ENCODE data around the gene RUVBL1. TPM values are rescaled to one million over a fixed set of nuclear protein-coding genes. Genes with fewer than 3 reads are reported as not detected.

Gene RUVBL1
- total RNA-seq, 8 experiments from 2014 or later: 38.9 to 156 (median 74.7) TPM

- WGBS, 10 experiments: 45 to 100% (median 90%) methylated on average over 1 to 9 of the region's 13 CpGs; no CpG with 5 or more reads in 3 of the 10 experiments
- Histone ChIP-seq H3K4me3 (no peak overlapping the region), H3K4me1 (replicated peaks in 1 of 2) (no peaks in the 10 kb centered on the region), H3K27ac (no peak overlapping the region)
- in situ Hi-C loops (cut with MboI; ENCODE audit: low pct_unique_long_range_greater_than_20kb in 2 of 9, low sequenced_read_pairs in 9 of 9, unreplicated experiment in 9 of 9): loop anchor here in 1 of 9 experiments (25.0 kb wide), 2 partner anchors 393 to 518 kb away; partner anchors contain the start of gene GATA2
- peak in 3 of 8 experiments; percentile 8 to 16 (median 9) for ATAC-seq (replicated peaks in 6 of 8)
Observed at GRCh38 chr3:128094295-128095151, 29.1 kb downstream of the RUVBL1 start.

- ATAC-seq (replicated peaks in 6 of 8): no peak
- no peaks in the 10 kb centered on the region for H3K4me1 ChIP-seq (replicated peaks in 1 of 2)
- 62 to 90% (median 75%) methylated on average over 1 to 2 of the region's 2 CpGs; no CpG with 5 or more reads in 3 of the 10 experiments for WGBS, 10 experiments
- H3K27ac ChIP-seq: no peak overlapping the region
- no peak overlapping the region for H3K4me3 ChIP-seq
- in situ Hi-C loops (cut with MboI; ENCODE audit: low pct_unique_long_range_greater_than_20kb in 2 of 9, low sequenced_read_pairs in 9 of 9, unreplicated experiment in 9 of 9): loop anchor here in 1 of 9 experiments (25.0 kb wide), 2 partner anchors 396 to 521 kb away; partner anchors contain the start of gene GATA2
Observed at GRCh38 chr3:128091586-128091985, 32.0 kb downstream of the RUVBL1 start.

- Histone ChIP-seq H3K27ac (no peak overlapping the region), H3K4me3 (no peak overlapping the region), H3K4me1 (replicated peaks in 1 of 2) (no peaks in the 10 kb centered on the region)
- ATAC-seq (replicated peaks in 6 of 8): no peak
- in situ Hi-C loops (cut with MboI; ENCODE audit: low pct_unique_long_range_greater_than_20kb in 2 of 9, low sequenced_read_pairs in 9 of 9, unreplicated experiment in 9 of 9): loop anchor here in 1 of 9 experiments (25.0 kb wide), 2 partner anchors 398 to 523 kb away; partner anchors contain the start of gene GATA2
- 80 to 100% (median 100%) methylated on average over 1 of the region's 1 CpG; no CpG with 5 or more reads in 5 of the 10 experiments for WGBS, 10 experiments
Observed at GRCh38 chr3:128089135-128089534, 34.5 kb downstream of the RUVBL1 start.

GRCh38 chr3:128084675-128085021 is 39.0 kb downstream of the RUVBL1 start:
- 49 to 100% (median 93%) methylated on average over 1 to 4 of the region's 6 CpGs; no CpG with 5 or more reads in 4 of the 10 experiments for WGBS, 10 experiments
- no peak overlapping the region for H3K4me3 ChIP-seq
- in situ Hi-C loops (cut with MboI; ENCODE audit: low pct_unique_long_range_greater_than_20kb in 2 of 9, low sequenced_read_pairs in 9 of 9, unreplicated experiment in 9 of 9): loop anchor here in 1 of 9 experiments (25.0 kb wide), 2 partner anchors 403 to 528 kb away; partner anchors contain the start of gene GATA2
- H3K4me1 ChIP-seq (replicated peaks in 1 of 2): no peaks in the 10 kb centered on the region
- H3K27ac ChIP-seq: no peak overlapping the region
- peak in 3 of 8 experiments; percentile 78 to 80 (median 78) for ATAC-seq (replicated peaks in 6 of 8)

- WGBS, 10 experiments: 56 to 95% (median 84%) methylated on average over 2 to 6 of the region's 9 CpGs; no CpG with 5 or more reads in 1 of the 10 experiments
- peak overlapping the region in 1 of 2 donors; percentile 41 for H3K27ac ChIP-seq
Observed at GRCh38 chr3:128083980-128084674, 39.5 kb downstream of the RUVBL1 start.

GRCh38 chr3:128083396-128083795 is 40.2 kb downstream of the RUVBL1 start:
- ATAC-seq (replicated peaks in 6 of 8): no peak
- WGBS, 10 experiments: 80 to 100% (median 92%) methylated on average over 1 to 5 of the region's 10 CpGs; no CpG with 5 or more reads in 7 of the 10 experiments

More at GRCh38 chr3:128083980-128084674, 39.5 kb downstream of the RUVBL1 start:
- in situ Hi-C loops (cut with MboI; ENCODE audit: low pct_unique_long_range_greater_than_20kb in 2 of 9, low sequenced_read_pairs in 9 of 9, unreplicated experiment in 9 of 9): loop anchor here in 1 of 9 experiments (25.0 kb wide), 2 partner anchors 403 to 528 kb away; partner anchors contain the start of gene GATA2
- H3K4me3 ChIP-seq: no peak overlapping the region
- no peaks in the 10 kb centered on the region for H3K4me1 ChIP-seq (replicated peaks in 1 of 2)
- peak in 5 of 8 experiments; percentile 20 to 68 (median 61) for ATAC-seq (replicated peaks in 6 of 8)

GRCh38 chr3:128082546-128082945 is 41.1 kb downstream of the RUVBL1 start:
- no peak overlapping the region for H3K27ac ChIP-seq
- peaks cover 11 to 16% of the 10 kb centered on the region in 2 donors for H3K4me1 ChIP-seq (replicated peaks in 1 of 2)
- no peak for ATAC-seq (replicated peaks in 6 of 8)
- no peak overlapping the region for H3K4me3 ChIP-seq
- 75 to 100% (median 96%) methylated on average over 1 to 8 of the region's 10 CpGs; no CpG with 5 or more reads in 3 of the 10 experiments for WGBS, 10 experiments
- in situ Hi-C loops (cut with MboI; ENCODE audit: low pct_unique_long_range_greater_than_20kb in 2 of 9, low sequenced_read_pairs in 9 of 9, unreplicated experiment in 9 of 9): loop anchor here in 1 of 9 experiments (25.0 kb wide), 2 partner anchors 405 to 530 kb away; partner anchors contain the start of gene GATA2

More at GRCh38 chr3:128083396-128083795, 40.2 kb downstream of the RUVBL1 start:
- Histone ChIP-seq H3K27ac (no peak overlapping the region), H3K4me1 (replicated peaks in 1 of 2) (peaks cover 2 to 7% of the 10 kb centered on the region in 2 donors), H3K4me3 (no peak overlapping the region)
- in situ Hi-C loops (cut with MboI; ENCODE audit: low pct_unique_long_range_greater_than_20kb in 2 of 9, low sequenced_read_pairs in 9 of 9, unreplicated experiment in 9 of 9): loop anchor here in 1 of 9 experiments (25.0 kb wide), 2 partner anchors 404 to 529 kb away; partner anchors contain the start of gene GATA2

GRCh38 chr3:128081846-128082245 is 41.8 kb downstream of the RUVBL1 start:
- WGBS, 10 experiments: 33 to 96% (median 67%) methylated on average over 1 to 3 of the region's 4 CpGs; no CpG with 5 or more reads in 3 of the 10 experiments
- peaks cover 14 to 21% of the 10 kb centered on the region in 2 donors for H3K4me1 ChIP-seq (replicated peaks in 1 of 2)
- H3K4me3 ChIP-seq: no peak overlapping the region
- in situ Hi-C loops (cut with MboI; ENCODE audit: low pct_unique_long_range_greater_than_20kb in 2 of 9, low sequenced_read_pairs in 9 of 9, unreplicated experiment in 9 of 9): loop anchor here in 1 of 9 experiments (25.0 kb wide), 2 partner anchors 405 to 530 kb away; partner anchors contain the start of gene GATA2
- no peak overlapping the region for H3K27ac ChIP-seq
- no peak for ATAC-seq (replicated peaks in 6 of 8)

- in situ Hi-C loops (cut with MboI; ENCODE audit: low pct_unique_long_range_greater_than_20kb in 2 of 9, low sequenced_read_pairs in 9 of 9, unreplicated experiment in 9 of 9): loop anchor here in 1 of 9 experiments (25.0 kb wide), 2 partner anchors 406 to 531 kb away; partner anchors contain the start of gene GATA2
- no peak for ATAC-seq (replicated peaks in 6 of 8)
- Histone ChIP-seq H3K27ac (no peak overlapping the region), H3K4me3 (no peak overlapping the region), H3K4me1 (replicated peaks in 1 of 2) (peaks cover 19 to 26% of the 10 kb centered on the region in 2 donors)
- 89 to 100% (median 100%) methylated on average over 1 to 6 of the region's 6 CpGs; no CpG with 5 or more reads in 4 of the 10 experiments for WGBS, 10 experiments
Observed at GRCh38 chr3:128081226-128081625, 42.4 kb downstream of the RUVBL1 start.

- no peak for ATAC-seq (replicated peaks in 6 of 8)
- Histone ChIP-seq H3K4me3 (no peak overlapping the region), H3K27ac (no peak overlapping the region), H3K4me1 (replicated peaks in 1 of 2) (peaks cover 24 to 31% of the 10 kb centered on the region in 2 donors)
- in situ Hi-C loops (cut with MboI; ENCODE audit: low pct_unique_long_range_greater_than_20kb in 2 of 9, low sequenced_read_pairs in 9 of 9, unreplicated experiment in 9 of 9): loop anchor here in 1 of 9 experiments (25.0 kb wide), 2 partner anchors 407 to 532 kb away; partner anchors contain the start of gene GATA2
- 28 to 100% (median 84%) methylated on average over 1 to 6 of the region's 6 CpGs for WGBS, 10 experiments
Observed at GRCh38 chr3:128080323-128081080, 43.1 kb downstream of the RUVBL1 start.

- peaks cover 28 to 37% of the 10 kb centered on the region in 2 donors for H3K4me1 ChIP-seq (replicated peaks in 1 of 2)
- no peak overlapping the region for H3K27ac ChIP-seq
- ATAC-seq (replicated peaks in 6 of 8): no peak
- 94 to 100% (median 100%) methylated on average over 1 to 5 of the region's 9 CpGs; no CpG with 5 or more reads in 6 of the 10 experiments for WGBS, 10 experiments
- in situ Hi-C loops (cut with MboI; ENCODE audit: low pct_unique_long_range_greater_than_20kb in 2 of 9, low sequenced_read_pairs in 9 of 9, unreplicated experiment in 9 of 9): loop anchor here in 1 of 9 experiments (25.0 kb wide), 2 partner anchors 407 to 532 kb away; partner anchors contain the start of gene GATA2
- H3K4me3 ChIP-seq: no peak overlapping the region
Observed at GRCh38 chr3:128079823-128080222, 43.8 kb downstream of the RUVBL1 start.

Data from motor neuron (in vitro differentiated cells).